Stimulated activated CD8-positive, alpha-beta memory T cell treated with anti-CD3 and anti-CD28 coated beads, Interleukin-4, amount 100 ng/mL, for 48 hours (primary cell): ENCODE results near the gene THBS1.
A peak's percentile ranks its signal among the peaks of the same experiment; 100 is the strongest.

ENCODE experiments used
- DNase-seq: peaks from one replicate; pipeline ENCODE4 v3.0.0-alpha.2; 2020

Gene THBS1

GRCh38 chr15:39580485-39581241, at the start of gene THBS1:
Gene THBS1 (plus strand): TSS chr15:39581079. CDS start chr15:39581858, 779 bp downstream.
- DNase-seq: peak; percentile 70

GRCh38 chr15:39534996-39535395, 45.9 kb upstream of the THBS1 start:
- no peak for DNase-seq

GRCh38 chr15:39535466-39535865, 45.4 kb upstream of the THBS1 start:
- no peak for DNase-seq

GRCh38 chr15:39538936-39539335, 41.9 kb upstream of the THBS1 start:
- no peak for DNase-seq

- DNase-seq: no peak
Observed at GRCh38 chr15:39539466-39539865, 41.4 kb upstream of the THBS1 start.

- no peak for DNase-seq
Observed at GRCh38 chr15:39539973-39540558, 40.8 kb upstream of the THBS1 start.

GRCh38 chr15:39542385-39543065, 38.4 kb upstream of the THBS1 start:
- DNase-seq: no peak

GRCh38 chr15:39543651-39544050, 37.2 kb upstream of the THBS1 start:
- DNase-seq: no peak

- DNase-seq: no peak
Observed at GRCh38 chr15:39546842-39547241, 34.0 kb upstream of the THBS1 start.

- DNase-seq: no peak
Observed at GRCh38 chr15:39548561-39548960, 32.3 kb upstream of the THBS1 start.

- no peak for DNase-seq
Observed at GRCh38 chr15:39549912-39550311, 31.0 kb upstream of the THBS1 start.

- DNase-seq: no peak
Observed at GRCh38 chr15:39551476-39551875, 29.4 kb upstream of the THBS1 start.

- no peak for DNase-seq
Observed at GRCh38 chr15:39552556-39552955, 28.3 kb upstream of the THBS1 start.

- DNase-seq: no peak
Observed at GRCh38 chr15:39553947-39554693, 26.8 kb upstream of the THBS1 start.

GRCh38 chr15:39554746-39555387, 26.0 kb upstream of the THBS1 start:
- no peak for DNase-seq

GRCh38 chr15:39555885-39556284, 25.0 kb upstream of the THBS1 start:
- DNase-seq: no peak

GRCh38 chr15:39556461-39556860, 24.4 kb upstream of the THBS1 start:
- no peak for DNase-seq

GRCh38 chr15:39558421-39558820, 22.5 kb upstream of the THBS1 start:
- DNase-seq: no peak

- DNase-seq: no peak
Observed at GRCh38 chr15:39564972-39565665, 15.8 kb upstream of the THBS1 start.

GRCh38 chr15:39565851-39566250, 15.0 kb upstream of the THBS1 start:
- no peak for DNase-seq

GRCh38 chr15:39573287-39573686, 7.6 kb upstream of the THBS1 start:
- no peak for DNase-seq

- no peak for DNase-seq
Observed at GRCh38 chr15:39573844-39574243, 7.0 kb upstream of the THBS1 start.
